ENCODE measurements around the gene F12.

GRCh38 chr5:177377851-177378776 is 31.2 kb downstream of the F12 start:
- TF ChIP-seq CTCF (IDR thresholded peaks at IDR 0.05; ENCODE audit: insufficient read depth, low read length) (no peak), REST (IDR thresholded peaks at IDR 0.05; ENCODE audit: insufficient replicate concordance, low read depth) (no peak), POLR2AphosphoS5 (IDR thresholded peaks at IDR 0.05; ENCODE audit: low read depth) (no peak), SPI1 (IDR thresholded peaks at IDR 0.05; ENCODE audit: borderline replicate concordance, low read depth) (no peak)

All from HL-60 (cell line).